Measurements from ENCODE around the gene RBBP4.

RBBP4 gene

DNA sequence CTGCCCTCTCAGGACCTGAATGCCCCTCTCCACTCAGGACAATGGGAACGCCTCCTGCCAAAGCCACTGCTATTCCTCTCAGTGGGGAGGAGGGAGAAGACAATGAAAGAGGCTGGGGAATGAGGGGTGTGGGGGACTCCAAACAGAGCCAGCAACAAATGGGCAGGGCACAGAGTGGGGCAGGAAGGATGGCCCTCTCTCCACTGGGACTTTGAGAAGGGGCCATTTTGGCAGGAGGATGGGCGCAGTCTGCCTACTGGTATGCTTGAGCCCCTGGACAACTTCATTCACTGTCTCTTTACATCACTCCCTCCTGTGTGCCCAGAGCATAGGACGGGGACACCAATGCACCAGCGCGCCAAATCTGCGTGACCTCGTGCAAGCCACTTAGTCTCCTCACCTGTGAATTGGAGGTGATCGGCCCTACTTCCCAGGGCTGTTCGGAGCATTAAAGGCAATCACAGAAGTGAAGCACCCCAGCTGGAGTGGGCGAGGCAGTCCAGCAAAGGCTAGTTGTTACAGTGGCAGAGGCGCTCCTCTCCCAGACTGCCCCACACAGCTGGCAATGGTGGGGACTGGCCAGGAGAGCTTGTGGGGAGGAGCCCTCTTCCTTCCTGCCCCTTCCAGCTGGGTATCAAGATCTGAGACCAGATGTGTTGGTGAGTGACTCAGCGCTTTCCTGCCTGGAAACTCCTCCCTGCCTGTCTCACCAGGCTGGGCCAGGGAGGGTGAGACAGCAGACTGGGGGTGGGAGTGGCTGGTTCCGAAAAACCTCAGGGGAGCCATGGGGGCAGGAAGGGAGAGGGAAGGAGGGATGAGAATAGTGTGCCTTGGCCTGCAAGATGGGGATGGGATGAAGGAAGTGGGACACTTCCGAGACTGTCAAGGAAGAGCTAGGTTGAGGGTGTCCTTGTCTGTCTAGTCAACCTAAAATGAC is 73.9 kb downstream of the RBBP4 start:
- DNase-seq: no peak

DNA sequence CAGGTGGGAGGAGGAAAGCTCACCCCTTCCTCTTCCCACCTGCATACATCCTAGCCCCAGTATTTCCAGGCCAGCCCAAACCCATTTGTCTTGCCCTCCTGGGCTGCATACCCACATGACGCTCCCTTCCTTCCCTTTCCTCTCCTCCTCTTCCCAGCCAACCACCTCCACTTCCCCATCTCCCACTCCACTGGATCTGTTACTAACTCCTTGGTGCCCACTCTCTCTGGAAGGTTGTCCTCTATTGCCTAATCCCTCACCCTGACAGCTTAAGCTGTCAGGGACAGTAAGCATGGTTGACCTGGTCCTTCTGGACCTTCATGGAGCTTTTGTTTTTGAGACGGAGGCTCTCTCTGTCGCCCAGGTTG is 74.6 kb downstream of the RBBP4 start:
- no peak for DNase-seq

DNA sequence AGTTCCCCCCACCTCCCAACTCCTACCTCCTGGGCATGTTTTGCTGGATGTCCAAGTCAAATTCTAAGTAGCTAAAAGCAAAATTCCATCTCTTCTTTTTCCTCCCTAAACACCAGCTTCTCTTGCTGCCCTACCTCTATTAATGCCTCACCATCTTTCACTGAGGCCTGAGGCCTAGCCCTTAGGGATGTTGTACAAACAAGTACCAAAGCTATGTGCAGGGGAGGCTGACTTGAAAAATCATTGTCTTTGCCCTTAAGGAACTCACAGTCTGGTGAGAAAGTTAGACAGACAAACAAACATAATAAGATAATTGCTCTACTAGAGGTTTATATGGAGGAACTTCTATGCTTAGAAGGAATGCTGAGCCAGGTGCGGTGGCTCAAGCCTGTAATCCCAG is 76.9 kb downstream of the RBBP4 start:
- no peak for DNase-seq

DNA sequence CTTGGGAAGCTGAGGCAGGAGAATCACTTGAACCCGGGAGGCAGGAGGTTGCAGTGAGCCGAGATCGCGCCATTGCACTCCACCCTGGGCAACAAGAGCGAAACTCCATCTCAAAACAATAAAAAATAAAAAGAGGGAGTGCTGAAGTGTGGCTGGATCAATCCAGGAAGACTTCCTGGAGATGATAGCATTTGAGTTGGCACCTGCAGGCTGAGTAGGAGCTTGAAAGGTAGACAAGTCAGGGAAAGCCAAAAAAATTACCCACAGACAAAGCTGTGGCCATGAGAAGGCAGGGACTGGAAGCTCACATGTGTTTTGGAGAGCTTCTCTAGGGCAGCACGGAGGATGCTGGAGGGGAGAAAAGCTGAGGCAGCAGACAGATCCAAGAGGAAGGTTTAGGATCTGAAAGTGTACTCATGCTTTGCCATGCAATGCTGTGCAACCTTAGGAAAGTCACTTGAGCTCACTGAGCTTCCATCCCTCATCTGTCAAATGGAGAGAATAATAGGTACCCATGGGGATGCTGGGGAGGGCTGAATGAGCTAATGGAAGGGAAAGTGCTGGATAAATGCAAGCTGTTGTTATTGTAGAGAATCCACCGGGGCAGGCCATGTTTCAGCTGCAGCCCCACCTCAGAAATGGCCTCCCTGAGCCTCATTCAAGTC is 77.5 kb downstream of the RBBP4 start:
- no peak for DNase-seq

DNA sequence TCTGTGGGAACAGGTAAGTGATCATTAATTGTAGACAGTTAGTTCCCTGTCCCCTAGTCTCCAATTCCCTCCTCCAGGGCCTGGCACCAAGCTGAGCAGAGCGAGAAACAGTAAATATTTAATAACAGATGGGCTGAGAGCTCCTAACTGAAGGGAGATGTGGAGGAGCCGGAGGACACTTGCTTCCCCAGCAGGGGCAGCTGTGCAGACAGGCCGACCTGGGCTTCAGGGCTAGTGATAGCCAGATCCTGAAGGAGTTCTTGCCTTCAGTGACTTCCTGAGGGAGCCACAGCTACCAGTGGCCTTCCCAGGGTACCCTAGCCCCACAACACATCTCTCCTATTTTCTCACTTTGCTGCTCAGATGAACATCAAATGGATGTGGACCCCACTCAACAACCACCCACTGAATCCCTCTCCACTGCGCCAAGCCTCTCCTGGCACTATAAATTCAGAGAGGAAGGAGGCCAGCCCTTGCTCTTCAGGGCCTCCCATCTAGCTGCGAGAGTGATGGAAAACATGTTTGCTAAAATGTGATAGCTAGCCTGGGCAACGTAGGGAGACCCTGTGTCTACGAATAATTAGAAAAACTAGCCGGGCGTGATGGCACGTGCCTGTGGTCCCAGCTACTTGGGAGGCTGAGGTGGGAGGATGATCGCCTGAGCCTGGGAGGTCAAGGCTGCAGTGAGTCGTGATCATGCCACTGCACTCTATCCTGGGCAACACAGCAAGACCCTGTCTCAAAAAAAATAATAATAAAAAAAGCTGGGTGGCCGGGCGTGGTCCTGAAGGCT is 78.4 kb downstream of the RBBP4 start:
- no peak for DNase-seq

DNA sequence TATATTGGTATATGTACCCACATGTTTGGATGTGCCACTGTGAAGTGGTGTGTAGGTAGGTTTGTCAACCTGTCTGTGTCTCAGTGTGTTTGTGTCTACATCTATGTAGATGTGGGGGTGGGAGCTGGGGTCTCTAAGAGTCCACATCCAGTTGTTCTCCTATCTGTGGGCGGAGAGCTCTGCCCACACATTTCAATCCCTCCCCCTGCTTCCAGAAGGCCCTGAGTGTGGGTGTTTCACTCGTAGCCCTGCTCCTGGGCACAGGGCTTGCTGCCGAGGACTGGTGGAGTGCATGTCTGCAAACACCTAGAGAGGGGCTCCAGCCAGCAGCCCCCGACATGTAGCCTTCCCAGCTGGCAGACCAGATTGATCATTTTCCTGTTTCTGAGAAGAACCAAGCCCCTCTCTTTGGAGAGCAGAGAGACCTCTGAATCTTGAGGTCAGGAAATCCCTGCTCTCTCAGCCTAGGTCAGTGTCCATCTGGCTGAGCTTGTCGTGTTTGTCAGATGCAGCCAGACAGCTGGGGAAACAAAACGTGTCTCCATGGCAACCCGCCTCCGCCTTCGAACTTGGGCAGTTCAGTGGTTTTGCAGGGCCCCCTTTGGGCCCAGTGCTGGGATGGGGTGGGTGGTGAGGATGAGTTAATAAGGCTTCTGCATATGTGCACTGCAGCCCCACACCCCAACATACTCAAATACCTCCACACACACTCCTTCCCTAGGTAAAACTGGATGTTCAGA is 82.7 kb downstream of the RBBP4 start:
- no peak for DNase-seq
